Smooth muscle cell of the pulmonary artery (primary cell): ENCODE measurements around the gene RSBN1L. TPM values are rescaled to one million over a fixed set of nuclear protein-coding genes. Genes with fewer than 3 reads are reported as not detected.

Experiments used
- total RNA-seq: library from RNA; depleted of rRNA; stranded (reverse); fragments of >200 nt; gene quantifications from 2 replicates; pipeline ENCODE4 v1.2.3, GENCODE V29; 2014

Gene RSBN1L
- total RNA-seq, result 11.9 and 13.3 TPM in 2 replicates

GRCh38 chr7:77696057-77696642, at the start of gene RSBN1L:
Gene RSBN1L, plus strand, starts transcription at chr7:77696459. Its CDS starts 11 bp downstream, at chr7:77696470.

GRCh38 chr7:77798394-77799077, 102.3 kb downstream of the RSBN1L start, which contains the start of the genes PHTF2 and TMEM60:
Gene PHTF2, plus strand, starts transcription at chr7:77798773.
Gene TMEM60, minus strand, starts transcription at chr7:77798434. Its CDS starts 4,061 bp downstream, at chr7:77794373.

Other genes starting within 250 kb of the RSBN1L start
- gene PTPN12, start 159.2 kb upstream of the RSBN1L start, total RNA-seq, result 57.6 and 60.6 TPM in 2 replicates
- 8.6 and 11.7 TPM in 2 replicates for gene TMEM60, start 102.0 kb downstream of the RSBN1L start, total RNA-seq
- 38.9 and 41.4 TPM in 2 replicates for gene PHTF2, start 102.3 kb downstream of the RSBN1L start, total RNA-seq